ENCODE data around the gene MAPK8IP2. TPM values are rescaled to one million over a fixed set of nuclear protein-coding genes. Genes with fewer than 3 reads are reported as not detected.

The MAPK8IP2 gene
- total and polyA plus RNA-seq, 2 of the 13 experiments (the other 11 are each of a cell fraction or from before 2014, with no cell fraction given) = 1.3 to 2.6 TPM

- TF ChIP-seq PAXIP1 (CRISPR knock-in tag; conservative IDR thresholded peaks at IDR 0.05) = no peak; the same call in 1 of the 2 replicates
- peak; percentile 35; the same call in 1 of the 2 replicates for TF ChIP-seq ZNF547 (CRISPR knock-in tag; IDR thresholded peaks at IDR 0.05)
- no peak; a peak in 1 of 4 replicates for TF ChIP-seq HMGXB4 (CRISPR knock-in tag; IDR thresholded peaks at IDR 0.05; ENCODE audit: borderline replicate concordance in 1 of 2, low read depth in 1 of 2)
- peak; percentile 79 to 92 for TF ChIP-seq POLR2A (IDR thresholded peaks at IDR 0.05; ENCODE audit: insufficient read depth in 1 of 2, low read depth in 2 of 2, low read length in 2 of 2)
- no peak for TF ChIP-seq NFYC (CRISPR knock-in tag; IDR thresholded peaks at IDR 0.05)
- TF ChIP-seq CEBPB (IDR thresholded peaks at IDR 0.05; ENCODE audit: borderline replicate concordance, low read depth, low read length) = no peak
- peak; percentile 49; the same call in 1 of the 2 replicates for TF ChIP-seq RXRA (CRISPR knock-in tag; IDR thresholded peaks at IDR 0.05)
- TF ChIP-seq, protein P1, sequence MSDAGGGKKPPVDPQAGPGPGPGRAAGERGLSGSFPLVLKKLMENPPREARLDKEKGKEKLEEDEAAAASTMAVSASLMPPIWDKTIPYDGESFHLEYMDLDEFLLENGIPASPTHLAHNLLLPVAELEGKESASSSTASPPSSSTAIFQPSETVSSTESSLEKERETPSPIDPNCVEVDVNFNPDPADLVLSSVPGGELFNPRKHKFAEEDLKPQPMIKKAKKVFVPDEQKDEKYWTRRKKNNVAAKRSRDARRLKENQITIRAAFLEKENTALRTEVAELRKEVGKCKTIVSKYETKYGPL (CRISPR knock-in tag; IDR thresholded peaks at IDR 0.05) = 0 out of 2 replicates have a peak, but pooled peaks have one; percentile 29
- TF ChIP-seq IKZF4 (CRISPR knock-in tag; IDR thresholded peaks at IDR 0.05; ENCODE audit: borderline replicate concordance, low read depth, not compliant biosample characterization) = no peak
- no peak for TF ChIP-seq PRDM15 (CRISPR knock-in tag; IDR thresholded peaks at IDR 0.05)
- peak; percentile 26 for TF ChIP-seq SALL2 (CRISPR knock-in tag; IDR thresholded peaks at IDR 0.05)
- TF ChIP-seq, protein P2, sequence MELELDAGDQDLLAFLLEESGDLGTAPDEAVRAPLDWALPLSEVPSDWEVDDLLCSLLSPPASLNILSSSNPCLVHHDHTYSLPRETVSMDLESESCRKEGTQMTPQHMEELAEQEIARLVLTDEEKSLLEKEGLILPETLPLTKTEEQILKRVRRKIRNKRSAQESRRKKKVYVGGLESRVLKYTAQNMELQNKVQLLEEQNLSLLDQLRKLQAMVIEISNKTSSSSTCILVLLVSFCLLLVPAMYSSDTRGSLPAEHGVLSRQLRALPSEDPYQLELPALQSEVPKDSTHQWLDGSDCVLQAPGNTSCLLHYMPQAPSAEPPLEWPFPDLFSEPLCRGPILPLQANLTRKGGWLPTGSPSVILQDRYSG (CRISPR knock-in tag; IDR thresholded peaks at IDR 0.05) = no peak
- no peak for TF ChIP-seq ZSCAN22 (CRISPR knock-in tag; IDR thresholded peaks at IDR 0.05)
These were observed 27.3 kb downstream of the MAPK8IP2 start, which contains the start of gene ARSA (continued) for GRCh38 chr22:50627642-50628542.
